ENCODE results near the gene IFT43. TPM values are rescaled to one million over a fixed set of nuclear protein-coding genes. Genes with fewer than 3 reads are reported as not detected.

Gene IFT43
- total and polyA plus RNA-seq, 12 donors, result 20.9 to 101 (median 30.2) TPM

- Histone ChIP-seq H3K27me3 (no peaks in the 10 kb centered on the region), H3K36me3 (replicated peaks in 1 of 2) (no peaks in the 10 kb centered on the region), H3K27ac (no peak overlapping the region), H3K4me3 (no peak overlapping the region), H3K4me1 (replicated peaks in 1 of 2) (no peaks in the 10 kb centered on the region), H3K9me3 (replicated peaks in 1 of 3) (no peaks in the 10 kb centered on the region)
- no peak for DNase-seq
- TF ChIP-seq CTCF (IDR thresholded peaks at IDR 0.05) (no peak), POLR2A (IDR thresholded peaks at IDR 0.05) (no peak)
- 66 to 86% (median 78%) methylated on average over 4 of the region's 4 CpGs for WGBS, 4 donors
- intact Hi-C loops (cut with DNase I), result no loop called here
Observed at GRCh38 chr14:76121089-76121748, 135.7 kb downstream of the IFT43 start.

DNA sequence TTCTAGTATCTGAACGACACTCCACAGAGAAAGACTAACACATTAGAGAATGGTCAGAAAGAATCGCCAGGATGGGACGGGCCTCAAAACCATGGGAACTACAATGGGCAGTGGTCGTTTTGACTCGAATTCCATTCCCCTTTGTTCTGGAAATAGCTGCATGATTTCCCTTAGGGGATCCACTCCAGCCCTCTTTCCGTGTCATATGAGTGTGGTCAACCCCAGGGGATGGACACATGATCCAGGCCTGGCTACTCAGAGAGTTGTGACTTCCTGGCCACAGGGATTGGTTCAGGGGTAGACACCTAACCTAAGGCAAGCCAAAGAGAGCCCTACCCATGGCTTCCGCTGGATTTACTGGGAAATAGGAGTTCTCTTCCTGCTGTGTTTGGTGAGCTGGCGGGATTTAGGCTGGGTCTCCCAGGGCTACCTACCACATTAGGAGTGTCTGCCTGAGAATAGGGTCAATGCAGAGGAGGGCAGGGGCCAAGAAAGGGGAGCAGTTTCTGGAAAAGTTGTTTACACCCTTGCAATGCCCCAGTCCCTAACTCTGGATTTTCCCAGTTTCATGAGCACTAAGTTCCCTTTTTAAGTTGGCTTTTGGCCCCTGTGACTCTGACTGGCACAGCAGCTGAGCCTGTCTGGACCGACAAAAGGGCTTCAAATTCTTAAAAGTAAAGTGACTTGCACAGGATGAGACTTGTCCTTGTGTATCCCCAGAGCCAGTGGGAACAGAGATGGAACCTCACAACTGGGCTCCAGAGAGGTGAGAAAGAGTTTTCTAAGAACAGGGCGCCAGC, 138.1 kb downstream of the IFT43 start:
- TF ChIP-seq CTCF (IDR thresholded peaks at IDR 0.05), result no peak
- TF ChIP-seq POLR2A (IDR thresholded peaks at IDR 0.05), result no peak
- H3K27me3 ChIP-seq, result peaks cover 8% of the 10 kb centered on the region
- no peak for DNase-seq
- no peak overlapping the region for H3K4me3 ChIP-seq
- H3K36me3 ChIP-seq (replicated peaks in 1 of 2), result no peaks in the 10 kb centered on the region
- intact Hi-C loops (cut with DNase I), result no loop called here
- no peaks in the 10 kb centered on the region for H3K4me1 ChIP-seq (replicated peaks in 1 of 2)
- WGBS, 4 donors, result 72 to 74% (median 74%) methylated on average over 9 to 10 of the region's 10 CpGs
- no peak overlapping the region for H3K27ac ChIP-seq
- no peaks in the 10 kb centered on the region for H3K9me3 ChIP-seq (replicated peaks in 1 of 3)

DNA sequence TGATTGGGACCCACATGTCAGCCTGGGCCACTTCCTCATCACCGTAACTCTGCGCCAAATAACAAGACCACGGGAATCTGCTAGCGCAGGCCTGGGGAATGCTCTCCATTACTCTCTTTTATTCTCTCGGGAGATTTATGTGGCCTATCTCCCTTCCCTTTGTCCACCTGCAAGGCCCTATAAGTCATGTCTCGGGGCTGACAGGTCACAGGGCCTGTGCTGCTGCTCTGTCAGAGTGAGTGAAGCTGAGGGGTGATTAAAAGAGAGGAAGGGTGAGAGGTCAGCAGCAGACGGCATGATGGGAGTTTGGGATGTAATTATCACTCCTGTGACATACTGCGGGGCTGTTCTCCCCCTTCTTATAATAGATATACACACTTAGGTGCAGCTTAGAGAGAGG, 139.9 kb downstream of the IFT43 start:
- Histone ChIP-seq H3K27me3 (peaks cover 18% of the 10 kb centered on the region), H3K9me3 (replicated peaks in 1 of 3) (no peaks in the 10 kb centered on the region), H3K4me1 (replicated peaks in 1 of 2) (no peaks in the 10 kb centered on the region), H3K4me3 (no peak overlapping the region), H3K27ac (no peak overlapping the region), H3K36me3 (replicated peaks in 1 of 2) (no peaks in the 10 kb centered on the region)
- intact Hi-C loops (cut with DNase I), result no loop called here
- TF ChIP-seq POLR2A (IDR thresholded peaks at IDR 0.05), result no peak
- 47 to 68% (median 57%) methylated on average over 7 to 8 of the region's 8 CpGs for WGBS, 4 donors
- no peak for DNase-seq

- no peak for TF ChIP-seq CTCF (IDR thresholded peaks at IDR 0.05)
- no peak for TF ChIP-seq POLR2A (IDR thresholded peaks at IDR 0.05)
- H3K9me3 ChIP-seq (replicated peaks in 1 of 3), result no peaks in the 10 kb centered on the region
- no peak overlapping the region for H3K4me3 ChIP-seq
- 62 to 73% (median 66%) methylated on average over 5 of the region's 5 CpGs for WGBS, 4 donors
- H3K27me3 ChIP-seq, result peaks cover 18% of the 10 kb centered on the region
- no peaks in the 10 kb centered on the region for H3K4me1 ChIP-seq (replicated peaks in 1 of 2)
- H3K27ac ChIP-seq, result no peak overlapping the region
- intact Hi-C loops (cut with DNase I), result no loop called here
- no peaks in the 10 kb centered on the region for H3K36me3 ChIP-seq (replicated peaks in 1 of 2)
- no peak for DNase-seq
Observed at GRCh38 chr14:76126076-76126475, 140.5 kb downstream of the IFT43 start.
